ENCODE results near the gene MSMB. TPM values are rescaled to one million over a fixed set of nuclear protein-coding genes. Genes with fewer than 3 reads are reported as not detected.

Gene MSMB
- total RNA-seq, 1 donor from 2014 or later: not detected

- DNase-seq (ENCODE audit: low spot score): no peak
- H3K4me3 Mint-ChIP-seq (ENCODE audit: unreplicated experiment): no peak overlapping the region
- TF ChIP-seq, protein P1, sequence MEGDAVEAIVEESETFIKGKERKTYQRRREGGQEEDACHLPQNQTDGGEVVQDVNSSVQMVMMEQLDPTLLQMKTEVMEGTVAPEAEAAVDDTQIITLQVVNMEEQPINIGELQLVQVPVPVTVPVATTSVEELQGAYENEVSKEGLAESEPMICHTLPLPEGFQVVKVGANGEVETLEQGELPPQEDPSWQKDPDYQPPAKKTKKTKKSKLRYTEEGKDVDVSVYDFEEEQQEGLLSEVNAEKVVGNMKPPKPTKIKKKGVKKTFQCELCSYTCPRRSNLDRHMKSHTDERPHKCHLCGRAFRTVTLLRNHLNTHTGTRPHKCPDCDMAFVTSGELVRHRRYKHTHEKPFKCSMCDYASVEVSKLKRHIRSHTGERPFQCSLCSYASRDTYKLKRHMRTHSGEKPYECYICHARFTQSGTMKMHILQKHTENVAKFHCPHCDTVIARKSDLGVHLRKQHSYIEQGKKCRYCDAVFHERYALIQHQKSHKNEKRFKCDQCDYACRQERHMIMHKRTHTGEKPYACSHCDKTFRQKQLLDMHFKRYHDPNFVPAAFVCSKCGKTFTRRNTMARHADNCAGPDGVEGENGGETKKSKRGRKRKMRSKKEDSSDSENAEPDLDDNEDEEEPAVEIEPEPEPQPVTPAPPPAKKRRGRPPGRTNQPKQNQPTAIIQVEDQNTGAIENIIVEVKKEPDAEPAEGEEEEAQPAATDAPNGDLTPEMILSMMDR (IDR thresholded peaks at IDR 0.05): no peak
- no peaks in the 10 kb centered on the region for H3K36me3 Mint-ChIP-seq (ENCODE audit: low read depth)
- peaks cover 5% of the 10 kb centered on the region for H3K4me1 Mint-ChIP-seq (ENCODE audit: low read depth)
- peaks cover 6% of the 10 kb centered on the region for H3K27me3 Mint-ChIP-seq (ENCODE audit: low read depth)
- no peaks in the 10 kb centered on the region for H3K9me3 Mint-ChIP-seq (ENCODE audit: low read depth)
- H3K27ac Mint-ChIP-seq (ENCODE audit: unreplicated experiment): no peak overlapping the region
These were observed 8.8 kb downstream of the MSMB start for GRCh38 chr10:46037107-46037825.

GRCh38 chr10:46035923-46036849, 9.9 kb downstream of the MSMB start:
- no peak overlapping the region for H3K4me3 Mint-ChIP-seq (ENCODE audit: unreplicated experiment)

DNA sequence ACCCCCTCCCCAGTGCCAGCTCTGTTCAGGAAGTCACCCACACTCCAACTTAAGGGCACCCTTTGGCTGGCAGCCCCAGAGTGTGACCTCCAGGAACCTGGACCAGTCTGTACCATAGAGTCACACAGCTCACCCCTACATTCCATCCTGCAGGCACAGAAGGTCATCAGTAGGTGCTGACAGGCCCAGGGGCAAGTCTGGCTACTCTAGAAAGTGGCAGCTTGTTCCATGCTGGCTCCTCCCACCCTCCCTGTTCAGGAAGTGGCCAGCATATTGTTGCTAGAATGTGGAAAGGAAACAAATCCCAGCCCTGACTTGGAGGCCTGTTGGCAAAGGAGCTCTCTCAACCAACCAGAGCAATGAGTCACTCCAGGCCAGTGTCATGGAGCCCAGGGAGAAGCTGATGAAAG, 12.5 kb downstream of the MSMB start:
- H3K36me3 Mint-ChIP-seq (ENCODE audit: low read depth): peaks cover 2% of the 10 kb centered on the region
- H3K27ac Mint-ChIP-seq (ENCODE audit: unreplicated experiment): peak overlapping the region; percentile 46
- H3K4me3 Mint-ChIP-seq (ENCODE audit: unreplicated experiment): no peak overlapping the region
- H3K9me3 Mint-ChIP-seq (ENCODE audit: low read depth): peaks cover 3% of the 10 kb centered on the region
- DNase-seq (ENCODE audit: low spot score): no peak
- H3K4me1 Mint-ChIP-seq (ENCODE audit: low read depth): peaks cover 24% of the 10 kb centered on the region
- no peaks in the 10 kb centered on the region for H3K27me3 Mint-ChIP-seq (ENCODE audit: low read depth)
- TF ChIP-seq, protein P1 (IDR thresholded peaks at IDR 0.05): no peak

More at GRCh38 chr10:46035923-46036849, 9.9 kb downstream of the MSMB start:
- DNase-seq (ENCODE audit: low spot score): no peak
- no peaks in the 10 kb centered on the region for H3K36me3 Mint-ChIP-seq (ENCODE audit: low read depth)
- peaks cover 2% of the 10 kb centered on the region for H3K27me3 Mint-ChIP-seq (ENCODE audit: low read depth)
- no peaks in the 10 kb centered on the region for H3K9me3 Mint-ChIP-seq (ENCODE audit: low read depth)
- TF ChIP-seq, protein P1 (IDR thresholded peaks at IDR 0.05): no peak
- peaks cover 5% of the 10 kb centered on the region for H3K4me1 Mint-ChIP-seq (ENCODE audit: low read depth)
- no peak overlapping the region for H3K27ac Mint-ChIP-seq (ENCODE audit: unreplicated experiment)

DNA sequence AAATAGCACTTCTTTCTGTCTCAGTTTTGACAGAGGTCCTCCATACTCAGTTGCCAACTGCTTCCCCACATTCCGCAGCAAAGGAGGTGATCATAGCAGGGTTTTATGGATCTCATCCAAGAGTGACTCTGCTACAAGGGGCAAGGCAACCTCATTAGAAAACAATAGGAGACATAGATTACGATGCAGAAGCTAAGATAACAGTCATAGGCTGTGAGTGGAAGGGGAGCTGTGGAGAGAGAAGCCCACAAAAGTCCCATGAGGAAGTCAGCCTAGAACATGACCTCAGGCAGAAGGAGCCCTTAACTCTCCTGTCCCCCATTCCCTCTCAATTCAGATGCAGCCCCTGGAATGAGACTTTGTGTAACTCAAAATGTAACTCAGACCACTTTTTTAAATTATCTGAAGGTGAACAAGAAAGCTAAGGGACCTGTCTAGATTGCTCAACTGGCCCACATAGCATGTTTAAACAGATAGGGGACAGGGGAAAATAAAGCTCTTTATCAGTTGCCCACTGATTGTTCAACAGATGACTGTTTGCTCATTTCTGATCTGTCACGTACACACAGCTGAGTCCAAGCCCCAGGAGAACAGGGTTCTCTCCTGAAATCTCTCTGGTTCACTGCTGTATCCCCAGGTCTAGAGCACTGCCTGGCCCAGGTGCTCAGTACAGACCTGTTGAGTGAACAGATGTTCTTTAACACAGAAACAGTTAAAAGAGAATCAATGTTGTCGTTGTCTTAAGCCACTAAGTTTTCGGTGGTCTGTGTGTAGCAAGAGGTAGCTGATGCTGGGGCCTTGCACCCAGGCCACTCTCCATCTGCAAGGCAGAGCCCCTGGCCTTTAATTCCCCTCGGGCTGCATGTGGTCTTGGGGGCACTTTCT, 14.2 kb downstream of the MSMB start:
- peaks cover 2% of the 10 kb centered on the region for H3K36me3 Mint-ChIP-seq (ENCODE audit: low read depth)
- H3K4me3 Mint-ChIP-seq (ENCODE audit: unreplicated experiment): no peak overlapping the region
- peaks cover 3% of the 10 kb centered on the region for H3K9me3 Mint-ChIP-seq (ENCODE audit: low read depth)
- TF ChIP-seq, protein P1 (IDR thresholded peaks at IDR 0.05): no peak
- H3K27ac Mint-ChIP-seq (ENCODE audit: unreplicated experiment): no peak overlapping the region
- peaks cover 38% of the 10 kb centered on the region for H3K4me1 Mint-ChIP-seq (ENCODE audit: low read depth)
- DNase-seq (ENCODE audit: low spot score): no peak
- H3K27me3 Mint-ChIP-seq (ENCODE audit: low read depth): no peaks in the 10 kb centered on the region
